K562 (cell line): ENCODE results near the gene NUCKS1. TPM values are rescaled to one million over a fixed set of nuclear protein-coding genes. Genes with fewer than 3 reads are reported as not detected.

ENCODE experiments used
- ATF7 ChIP-seq: fragments of 450-650 bp; IDR thresholded peaks from 2 replicates; pipeline ENCODE4 v1.7.1; 2014; ENCODE audit warnings: mild to moderate bottlenecking, moderate library complexity
- CBX3 ChIP-seq, 2 experiments: IDR thresholded peaks; 1 replicate in 1 of 2; 2 replicates in 1 of 2; pipeline ENCODE4 v1.6.1; 2012; ENCODE audit warnings: inconsistent platforms in 2 of 2, low read length in 2 of 2, borderline replicate concordance in 1 of 2, control low read depth in 1 of 2
- CSDE1 ChIP-seq, 2 experiments: fragments of 450-650 bp; IDR thresholded peaks; 2 replicates each; pipeline ENCODE4 v1.6.1; 2016; ENCODE audit warnings: mild to moderate bottlenecking in 1 of 2
- GTF2F1 ChIP-seq: IDR thresholded peaks from 2 replicates; pipeline ENCODE4 v1.6.1; 2011; ENCODE audit warnings: low read depth, low read length, improper control_type of control experiment
- POLR2B ChIP-seq: fragments of 450-650 bp; IDR thresholded peaks from 2 replicates; pipeline ENCODE4 v1.6.1; 2018; ENCODE audit warnings: low read depth; ENCODE audit not compliant: partially characterized antibody
- STAT5B ChIP-seq: fragments of 250-450 bp; sonication (Bioruptor Pico); IDR thresholded peaks from 2 replicates; pipeline ENCODE4 v1.8.0; 2021; ENCODE audit warnings: mild to moderate bottlenecking, inconsistent platforms
- TFAM ChIP-seq: fragments of 250-450 bp; sonication (Bioruptor Pico); conservative IDR thresholded peaks from 2 replicates; pipeline ENCODE4 v1.5.0; 2021; ENCODE audit warnings: mild to moderate bottlenecking, moderate library complexity
- YY1 ChIP-seq, 3 experiments: IDR thresholded peaks; 2 replicates each; pipeline ENCODE4 v1.6.1; 2011; ENCODE audit warnings: low read length in 2 of 3, mild to moderate bottlenecking in 2 of 3, moderate library complexity in 2 of 3, borderline replicate concordance in 1 of 3, control low read depth in 1 of 3, low read depth in 1 of 3; ENCODE audit not compliant: insufficient read depth in 3 of 3, insufficient replicate concordance in 2 of 3, control insufficient read depth in 1 of 3, insufficient read length in 1 of 3; ENCODE audit errors: extremely low read depth in 1 of 3
- ZKSCAN1 ChIP-seq: fragments of 150-350 bp; IDR thresholded peaks from 2 replicates; pipeline ENCODE4 v1.6.1; 2016; ENCODE audit warnings: low read depth, low read length
- ZNF274 ChIP-seq: IDR thresholded peaks from 2 replicates; pipeline ENCODE4 v1.6.1; 2011; ENCODE audit warnings: low read depth, mild to moderate bottlenecking, low read length, moderate library complexity, borderline replicate concordance
- polyA plus RNA-seq, 8 experiments: library from polyadenylated mRNA; depleted of rRNA in 4 of 8; stranded (reverse) in 5 of 8; unstranded in 3 of 8; fragments of >200 nt; fragmentation: Nextera tagmentation in 2 of 8; fragmentation: Illumina TruSeq in 1 of 8; extraction: Ambion mirVana in 2 of 8; extraction: Trizol in 1 of 8; gene quantifications; 2 replicates each; pipeline versions ENCODE4 v1.2.1 to v1.2.3, GENCODE V29; 2011 to 2014; ENCODE audit warnings: inconsistent platforms in 1 of 8, missing spikeins in 1 of 8
- total RNA-seq, 7 experiments: library from RNA; depleted of rRNA in 6 of 7; stranded (reverse); fragments of >200 nt in 6 of 7; fragmentation: Illumina TruSeq in 2 of 7; extraction: Trizol in 2 of 7; gene quantifications; 2 replicates each; pipeline versions ENCODE4 v1.2.1 to v1.2.3, GENCODE V29; 2011 to 2021; ENCODE audit warnings: low replicate concordance in 1 of 7
- TF ChIP-seq, protein P1 (sequence below): fragments of 200-800 bp; sonication (Bioruptor generic); IDR thresholded peaks from 2 replicates; pipeline ENCODE4 v1.6.1; 2016; ENCODE audit warnings: missing genetic modification characterization, missing compliant biosample characterization
- TF ChIP-seq, protein P2 (sequence below): fragments of 250-450 bp; sonication (Bioruptor Pico); IDR thresholded peaks from 2 replicates; pipeline ENCODE4 v1.8.0; 2021; ENCODE audit warnings: moderate library complexity, mild to moderate bottlenecking, inconsistent platforms
- TF ChIP-seq, protein P3 (sequence below): sonication (generic); formaldehyde crosslinking; IDR thresholded peaks from 2 replicates; pipeline ENCODE4 v1.8.0; 2023; ENCODE audit warnings: missing genetic modification reagents, mild to moderate bottlenecking, borderline replicate concordance

Gene NUCKS1
- total and polyA plus RNA-seq, 9 of the 15 experiments (the other 6 are each of a cell fraction or from before 2014, with no cell fraction given): 66.7 to 244 (median 149) TPM

DNA sequence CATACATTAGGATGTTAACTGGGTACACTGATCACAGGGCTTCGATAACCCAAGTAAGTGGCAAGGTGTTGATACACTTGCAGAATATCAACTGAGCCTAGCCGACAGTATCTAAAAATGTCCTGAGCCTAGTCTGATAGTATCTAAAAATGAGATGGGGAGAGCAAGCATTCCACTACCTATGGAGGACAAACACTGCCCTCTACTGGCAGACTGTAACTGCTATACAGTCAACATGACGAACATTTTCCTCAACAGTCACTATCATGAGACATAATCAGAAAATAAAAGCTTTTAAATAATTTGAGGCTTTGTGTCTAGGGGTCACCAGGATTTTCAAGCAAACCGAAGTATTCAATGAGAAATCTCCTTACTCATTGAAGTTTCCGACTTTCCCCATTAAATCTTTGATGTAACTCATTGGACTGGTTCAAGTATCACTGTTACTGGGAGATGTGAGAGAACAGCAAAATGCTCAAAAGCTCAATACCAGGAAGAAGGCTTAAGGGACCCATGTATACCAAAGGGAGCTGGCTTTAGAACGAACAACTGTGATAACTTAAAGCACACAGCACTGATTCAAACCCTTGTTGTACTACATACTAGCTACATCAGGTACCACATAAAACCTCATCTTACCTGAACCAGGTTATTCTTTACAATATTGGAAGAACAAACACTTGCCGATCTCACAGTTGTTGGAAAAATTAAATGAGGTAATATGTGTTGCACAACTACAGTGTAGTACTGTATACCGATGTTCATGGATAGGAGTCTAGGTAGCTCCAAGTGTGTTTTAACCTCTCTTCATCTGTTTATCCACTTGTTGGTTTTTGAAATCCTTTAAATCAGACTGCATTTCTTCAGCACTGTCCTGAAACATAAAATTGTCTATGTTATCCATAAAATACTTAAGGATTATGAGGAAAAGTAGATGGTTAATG lies 38.6 kb downstream of the NUCKS1 start (continued):
- TF ChIP-seq, protein P1, sequence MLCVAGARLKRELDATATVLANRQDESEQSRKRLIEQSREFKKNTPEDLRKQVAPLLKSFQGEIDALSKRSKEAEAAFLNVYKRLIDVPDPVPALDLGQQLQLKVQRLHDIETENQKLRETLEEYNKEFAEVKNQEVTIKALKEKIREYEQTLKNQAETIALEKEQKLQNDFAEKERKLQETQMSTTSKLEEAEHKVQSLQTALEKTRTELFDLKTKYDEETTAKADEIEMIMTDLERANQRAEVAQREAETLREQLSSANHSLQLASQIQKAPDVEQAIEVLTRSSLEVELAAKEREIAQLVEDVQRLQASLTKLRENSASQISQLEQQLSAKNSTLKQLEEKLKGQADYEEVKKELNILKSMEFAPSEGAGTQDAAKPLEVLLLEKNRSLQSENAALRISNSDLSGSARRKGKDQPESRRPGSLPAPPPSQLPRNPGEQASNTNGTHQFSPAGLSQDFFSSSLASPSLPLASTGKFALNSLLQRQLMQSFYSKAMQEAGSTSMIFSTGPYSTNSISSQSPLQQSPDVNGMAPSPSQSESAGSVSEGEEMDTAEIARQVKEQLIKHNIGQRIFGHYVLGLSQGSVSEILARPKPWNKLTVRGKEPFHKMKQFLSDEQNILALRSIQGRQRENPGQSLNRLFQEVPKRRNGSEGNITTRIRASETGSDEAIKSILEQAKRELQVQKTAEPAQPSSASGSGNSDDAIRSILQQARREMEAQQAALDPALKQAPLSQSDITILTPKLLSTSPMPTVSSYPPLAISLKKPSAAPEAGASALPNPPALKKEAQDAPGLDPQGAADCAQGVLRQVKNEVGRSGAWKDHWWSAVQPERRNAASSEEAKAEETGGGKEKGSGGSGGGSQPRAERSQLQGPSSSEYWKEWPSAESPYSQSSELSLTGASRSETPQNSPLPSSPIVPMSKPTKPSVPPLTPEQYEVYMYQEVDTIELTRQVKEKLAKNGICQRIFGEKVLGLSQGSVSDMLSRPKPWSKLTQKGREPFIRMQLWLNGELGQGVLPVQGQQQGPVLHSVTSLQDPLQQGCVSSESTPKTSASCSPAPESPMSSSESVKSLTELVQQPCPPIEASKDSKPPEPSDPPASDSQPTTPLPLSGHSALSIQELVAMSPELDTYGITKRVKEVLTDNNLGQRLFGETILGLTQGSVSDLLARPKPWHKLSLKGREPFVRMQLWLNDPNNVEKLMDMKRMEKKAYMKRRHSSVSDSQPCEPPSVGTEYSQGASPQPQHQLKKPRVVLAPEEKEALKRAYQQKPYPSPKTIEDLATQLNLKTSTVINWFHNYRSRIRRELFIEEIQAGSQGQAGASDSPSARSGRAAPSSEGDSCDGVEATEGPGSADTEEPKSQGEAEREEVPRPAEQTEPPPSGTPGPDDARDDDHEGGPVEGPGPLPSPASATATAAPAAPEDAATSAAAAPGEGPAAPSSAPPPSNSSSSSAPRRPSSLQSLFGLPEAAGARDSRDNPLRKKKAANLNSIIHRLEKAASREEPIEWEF (CRISPR knock-in tag): no peak
- TF ChIP-seq ZKSCAN1 (no peak), POLR2B (peak; percentile 17), STAT5B (CRISPR knock-in tag) (no peak), ATF7 (peak; percentile 44; the same call in 1 of the 2 replicates), YY1 (IDR thresholded peaks at IDR 0.05; ENCODE audit: borderline replicate concordance in 1 of 3, control insufficient read depth in 1 of 3, extremely low read depth in 1 of 3, insufficient read depth in 3 of 3, insufficient read length in 1 of 3, insufficient replicate concordance in 2 of 3, low read depth in 1 of 3, low read length in 2 of 3) (no peak), GTF2F1 (no peak), CBX3 (IDR thresholded peaks at IDR 0.05; ENCODE audit: borderline replicate concordance in 1 of 2, low read length in 2 of 2) (0 out of 3 replicates have a peak, but pooled peaks of 1 of the 2 experiments have one; percentile 30), TFAM (CRISPR knock-in tag) (no peak), CSDE1 (IDR thresholded peaks at IDR 0.05) (no peak), ZNF274 (no peak)
- TF ChIP-seq, protein P2, sequence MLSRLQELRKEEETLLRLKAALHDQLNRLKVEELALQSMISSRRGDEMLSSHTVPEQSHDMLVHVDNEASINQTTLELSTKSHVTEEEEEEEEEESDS (CRISPR knock-in tag): no peak
- TF ChIP-seq, protein P3, sequence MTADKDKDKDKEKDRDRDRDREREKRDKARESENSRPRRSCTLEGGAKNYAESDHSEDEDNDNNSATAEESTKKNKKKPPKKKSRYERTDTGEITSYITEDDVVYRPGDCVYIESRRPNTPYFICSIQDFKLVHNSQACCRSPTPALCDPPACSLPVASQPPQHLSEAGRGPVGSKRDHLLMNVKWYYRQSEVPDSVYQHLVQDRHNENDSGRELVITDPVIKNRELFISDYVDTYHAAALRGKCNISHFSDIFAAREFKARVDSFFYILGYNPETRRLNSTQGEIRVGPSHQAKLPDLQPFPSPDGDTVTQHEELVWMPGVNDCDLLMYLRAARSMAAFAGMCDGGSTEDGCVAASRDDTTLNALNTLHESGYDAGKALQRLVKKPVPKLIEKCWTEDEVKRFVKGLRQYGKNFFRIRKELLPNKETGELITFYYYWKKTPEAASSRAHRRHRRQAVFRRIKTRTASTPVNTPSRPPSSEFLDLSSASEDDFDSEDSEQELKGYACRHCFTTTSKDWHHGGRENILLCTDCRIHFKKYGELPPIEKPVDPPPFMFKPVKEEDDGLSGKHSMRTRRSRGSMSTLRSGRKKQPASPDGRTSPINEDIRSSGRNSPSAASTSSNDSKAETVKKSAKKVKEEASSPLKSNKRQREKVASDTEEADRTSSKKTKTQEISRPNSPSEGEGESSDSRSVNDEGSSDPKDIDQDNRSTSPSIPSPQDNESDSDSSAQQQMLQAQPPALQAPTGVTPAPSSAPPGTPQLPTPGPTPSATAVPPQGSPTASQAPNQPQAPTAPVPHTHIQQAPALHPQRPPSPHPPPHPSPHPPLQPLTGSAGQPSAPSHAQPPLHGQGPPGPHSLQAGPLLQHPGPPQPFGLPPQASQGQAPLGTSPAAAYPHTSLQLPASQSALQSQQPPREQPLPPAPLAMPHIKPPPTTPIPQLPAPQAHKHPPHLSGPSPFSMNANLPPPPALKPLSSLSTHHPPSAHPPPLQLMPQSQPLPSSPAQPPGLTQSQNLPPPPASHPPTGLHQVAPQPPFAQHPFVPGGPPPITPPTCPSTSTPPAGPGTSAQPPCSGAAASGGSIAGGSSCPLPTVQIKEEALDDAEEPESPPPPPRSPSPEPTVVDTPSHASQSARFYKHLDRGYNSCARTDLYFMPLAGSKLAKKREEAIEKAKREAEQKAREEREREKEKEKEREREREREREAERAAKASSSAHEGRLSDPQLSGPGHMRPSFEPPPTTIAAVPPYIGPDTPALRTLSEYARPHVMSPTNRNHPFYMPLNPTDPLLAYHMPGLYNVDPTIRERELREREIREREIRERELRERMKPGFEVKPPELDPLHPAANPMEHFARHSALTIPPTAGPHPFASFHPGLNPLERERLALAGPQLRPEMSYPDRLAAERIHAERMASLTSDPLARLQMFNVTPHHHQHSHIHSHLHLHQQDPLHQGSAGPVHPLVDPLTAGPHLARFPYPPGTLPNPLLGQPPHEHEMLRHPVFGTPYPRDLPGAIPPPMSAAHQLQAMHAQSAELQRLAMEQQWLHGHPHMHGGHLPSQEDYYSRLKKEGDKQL: no peak
